ENCODE data around the gene TRPC6. TPM values are rescaled to one million over a fixed set of nuclear protein-coding genes. Genes with fewer than 3 reads are reported as not detected.
"Not testable (repeated sequence)": the region's sequence is repeated elsewhere in the genome, so short reads cannot be mapped to it uniquely, and the experiment has no call there.

Gene TRPC6
- total RNA-seq, 5 donors from 2014 or later (not counting 1 experiment from before 2014, with no cell fraction given) = not detected

GRCh38 chr11:101470881-101471520 is 112.8 kb downstream of the TRPC6 start:
- Histone ChIP-seq H3K27ac (ENCODE audit: low read length) (no peak overlapping the region), H3K27me3 (replicated peaks in 1 of 2; ENCODE audit: control insufficient read depth in 2 of 2, extremely low read depth in 1 of 2, insufficient read depth in 2 of 2, low read length in 1 of 2) (no peaks in the 10 kb centered on the region), H3K4me3 (ENCODE audit: control insufficient read depth in 1 of 2, extremely low read depth in 1 of 2, low read length in 1 of 2) (no peak overlapping the region), H3K9me3 (no peaks in the 10 kb centered on the region), H3K4me1 (ENCODE audit: control insufficient read depth in 1 of 2, extremely low read depth in 1 of 2, insufficient read depth in 2 of 2, low read length in 2 of 2) (no peaks in the 10 kb centered on the region), H3K36me3 (ENCODE audit: control insufficient read depth in 2 of 2, extremely low read depth in 1 of 2, insufficient read depth in 1 of 2, low read length in 1 of 2) (no peaks in the 10 kb centered on the region)
- ATAC-seq (replicated peaks in 1 of 4) (no peak), DNase-seq (no peak)
- CTCF ChIA-PET = no interaction called here
- 75% methylated on average over 1 of the region's 3 CpGs for WGBS (ENCODE audit: insufficient coverage)
- H3K9me3 Mint-ChIP-seq = peaks cover 0 to 4% (median 0%) of the 10 kb centered on the region in 3 donors
- no peaks in the 10 kb centered on the region for H3K36me3 Mint-ChIP-seq
- no peaks in the 10 kb centered on the region for H3K4me1 Mint-ChIP-seq
- H3K27me3 Mint-ChIP-seq = no peaks in the 10 kb centered on the region
- POLR2A ChIA-PET = no interaction called here
- no peak overlapping the region for H3K27ac Mint-ChIP-seq
- H3K4me3 Mint-ChIP-seq = no peak overlapping the region

GRCh38 chr11:101470419-101470818 is 113.4 kb downstream of the TRPC6 start:
- no peak overlapping the region for H3K4me3 ChIP-seq (ENCODE audit: control insufficient read depth in 1 of 2, extremely low read depth in 1 of 2, low read length in 1 of 2)
- Mint-ChIP-seq H3K4me3 (no peak overlapping the region), H3K27me3 (no peaks in the 10 kb centered on the region), H3K36me3 (no peaks in the 10 kb centered on the region), H3K9me3 (no peaks in the 10 kb centered on the region), H3K4me1 (no peaks in the 10 kb centered on the region), H3K27ac (no peak overlapping the region)
- no peak for ATAC-seq (replicated peaks in 1 of 4)
- no peaks in the 10 kb centered on the region for H3K27me3 ChIP-seq (replicated peaks in 1 of 2; ENCODE audit: control insufficient read depth in 2 of 2, extremely low read depth in 1 of 2, insufficient read depth in 2 of 2, low read length in 1 of 2)
- CTCF ChIA-PET = no interaction called here
- H3K36me3 ChIP-seq (ENCODE audit: control insufficient read depth in 2 of 2, extremely low read depth in 1 of 2, insufficient read depth in 1 of 2, low read length in 1 of 2) = no peaks in the 10 kb centered on the region
- H3K4me1 ChIP-seq (ENCODE audit: control insufficient read depth in 1 of 2, extremely low read depth in 1 of 2, insufficient read depth in 2 of 2, low read length in 2 of 2) = no peaks in the 10 kb centered on the region
- POLR2A ChIA-PET = no interaction called here
- no peak overlapping the region for H3K27ac ChIP-seq (ENCODE audit: low read length)
- DNase-seq = no peak
- H3K9me3 ChIP-seq = no peaks in the 10 kb centered on the region
- 50% methylated on average over 1 of the region's 2 CpGs for WGBS (ENCODE audit: insufficient coverage)

DNA sequence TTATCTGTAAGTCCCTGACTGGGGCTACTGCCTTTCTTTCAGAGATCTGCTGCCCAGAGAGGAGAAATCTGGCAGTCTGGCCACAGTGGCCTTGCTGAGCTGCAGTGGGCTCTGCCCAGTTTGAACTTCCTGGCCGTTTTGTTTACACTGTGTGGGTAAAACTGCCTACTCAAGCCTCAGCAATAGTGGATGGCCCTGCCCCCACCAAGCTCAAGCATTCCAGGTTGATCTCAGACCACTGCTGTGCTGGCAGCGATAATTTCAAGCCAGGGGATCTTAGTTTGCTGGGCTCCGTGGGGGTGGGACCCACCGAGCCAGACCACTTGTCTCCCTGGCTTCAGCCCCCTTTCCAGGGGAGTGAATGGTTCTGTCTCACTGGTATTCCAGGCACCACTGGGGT is 117.5 kb downstream of the TRPC6 start:
- Mint-ChIP-seq H3K27me3 (no peaks in the 10 kb centered on the region), H3K36me3 (no peaks in the 10 kb centered on the region), H3K9me3 (peaks cover 0 to 10% (median 8%) of the 10 kb centered on the region in 3 donors), H3K27ac (no peak overlapping the region), H3K4me1 (no peaks in the 10 kb centered on the region), H3K4me3 (no peak overlapping the region)
- 0% methylated on average over 1 of the region's 4 CpGs for WGBS (ENCODE audit: insufficient coverage)
- CTCF ChIA-PET = no interaction called here
- Histone ChIP-seq H3K27ac (ENCODE audit: low read length) (no peak overlapping the region), H3K9me3 (no peaks in the 10 kb centered on the region), H3K27me3 (replicated peaks in 1 of 2; ENCODE audit: control insufficient read depth in 2 of 2, extremely low read depth in 1 of 2, insufficient read depth in 2 of 2, low read length in 1 of 2) (no peaks in the 10 kb centered on the region), H3K36me3 (ENCODE audit: control insufficient read depth in 2 of 2, extremely low read depth in 1 of 2, insufficient read depth in 1 of 2, low read length in 1 of 2) (no peaks in the 10 kb centered on the region), H3K4me1 (ENCODE audit: control insufficient read depth in 1 of 2, extremely low read depth in 1 of 2, insufficient read depth in 2 of 2, low read length in 2 of 2) (no peaks in the 10 kb centered on the region), H3K4me3 (ENCODE audit: control insufficient read depth in 1 of 2, extremely low read depth in 1 of 2, low read length in 1 of 2) (no peak overlapping the region)
- POLR2A ChIA-PET = no interaction called here
- no peak for DNase-seq
- no peak for ATAC-seq (replicated peaks in 1 of 4)

- H3K27me3 Mint-ChIP-seq; H3K9me3 ChIP-seq; H3K36me3 ChIP-seq (ENCODE audit: control insufficient read depth in 2 of 2, extremely low read depth in 1 of 2, insufficient read depth in 1 of 2, low read length in 1 of 2); H3K4me3 Mint-ChIP-seq; POLR2A ChIA-PET; H3K27ac Mint-ChIP-seq; H3K36me3 Mint-ChIP-seq; H3K4me1 ChIP-seq (ENCODE audit: control insufficient read depth in 1 of 2, extremely low read depth in 1 of 2, insufficient read depth in 2 of 2, low read length in 2 of 2); H3K27me3 ChIP-seq (replicated peaks in 1 of 2; ENCODE audit: control insufficient read depth in 2 of 2, extremely low read depth in 1 of 2, insufficient read depth in 2 of 2, low read length in 1 of 2); H3K4me1 Mint-ChIP-seq; H3K4me3 ChIP-seq (ENCODE audit: control insufficient read depth in 1 of 2, extremely low read depth in 1 of 2, low read length in 1 of 2); DNase-seq; CTCF ChIA-PET; ATAC-seq (replicated peaks in 1 of 4); H3K27ac ChIP-seq (ENCODE audit: low read length): not testable (repeated sequence)
- peaks cover 0 to 10% (median 8%) of the 10 kb centered on the region in 3 donors for H3K9me3 Mint-ChIP-seq
Observed at GRCh38 chr11:101464388-101464787, 119.4 kb downstream of the TRPC6 start.

DNA sequence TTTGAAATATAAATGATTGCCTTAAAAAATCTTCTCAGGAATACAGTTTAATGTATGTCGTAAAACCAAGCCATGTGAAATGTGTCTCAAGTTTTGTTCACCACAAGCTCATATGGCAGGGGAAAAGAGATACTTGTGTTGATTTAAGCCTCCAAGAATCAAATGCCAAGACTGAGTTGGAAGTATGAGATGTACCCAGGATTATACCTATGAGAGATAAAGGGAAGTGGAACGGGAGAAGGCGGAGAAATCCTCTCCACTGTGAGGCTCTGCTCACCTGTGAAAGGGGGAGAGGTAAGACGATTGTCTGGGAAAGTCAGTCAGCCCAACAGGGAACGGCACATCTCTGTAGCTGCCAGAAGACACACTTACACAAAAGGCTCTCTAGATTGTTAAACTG is 124.8 kb downstream of the TRPC6 start:
- H3K9me3 Mint-ChIP-seq = peaks cover 0 to 10% (median 7%) of the 10 kb centered on the region in 3 donors
- Histone ChIP-seq H3K27ac (ENCODE audit: low read length) (no peak overlapping the region), H3K4me1 (ENCODE audit: control insufficient read depth in 1 of 2, extremely low read depth in 1 of 2, insufficient read depth in 2 of 2, low read length in 2 of 2) (no peaks in the 10 kb centered on the region), H3K27me3 (replicated peaks in 1 of 2; ENCODE audit: control insufficient read depth in 2 of 2, extremely low read depth in 1 of 2, insufficient read depth in 2 of 2, low read length in 1 of 2) (no peaks in the 10 kb centered on the region), H3K36me3 (ENCODE audit: control insufficient read depth in 2 of 2, extremely low read depth in 1 of 2, insufficient read depth in 1 of 2, low read length in 1 of 2) (no peaks in the 10 kb centered on the region), H3K4me3 (ENCODE audit: control insufficient read depth in 1 of 2, extremely low read depth in 1 of 2, low read length in 1 of 2) (no peak overlapping the region), H3K9me3 (no peaks in the 10 kb centered on the region)
- no peak for ATAC-seq (replicated peaks in 1 of 4)
- H3K27me3 Mint-ChIP-seq = no peaks in the 10 kb centered on the region
- H3K4me3 Mint-ChIP-seq = no peak overlapping the region
- no peak for DNase-seq
- ChIA-PET CTCF (no interaction called here), POLR2A (no interaction called here)
- no peaks in the 10 kb centered on the region for H3K4me1 Mint-ChIP-seq
- no peaks in the 10 kb centered on the region for H3K36me3 Mint-ChIP-seq
- WGBS (ENCODE audit: insufficient coverage) = no CpG with 5 or more reads among the region's 5 CpGs
- H3K27ac Mint-ChIP-seq = no peak overlapping the region

GRCh38 chr11:101458161-101458560 is 125.6 kb downstream of the TRPC6 start:
- no peak overlapping the region for H3K27ac Mint-ChIP-seq
- DNase-seq = no peak
- no peak for ATAC-seq (replicated peaks in 1 of 4)

DNA sequence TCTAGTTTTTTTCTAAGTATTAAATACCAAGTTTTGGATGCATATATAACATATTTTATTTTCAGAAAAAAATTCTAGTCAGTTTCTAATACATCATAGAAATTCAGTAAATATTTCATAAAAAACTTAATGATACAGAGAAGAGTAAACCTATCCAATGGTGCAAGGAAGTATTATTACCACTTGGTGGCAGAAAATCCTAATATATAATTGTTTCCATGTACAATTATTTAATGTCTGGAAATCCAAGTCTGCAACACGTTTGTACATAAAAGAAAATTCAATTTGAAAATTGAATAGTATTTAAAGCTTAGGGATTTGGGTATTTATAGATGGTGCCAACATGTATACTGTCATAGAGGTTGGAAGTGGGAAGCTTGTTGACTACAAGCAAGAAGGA is 127.0 kb downstream of the TRPC6 start:
- POLR2A ChIA-PET = no interaction called here
- Histone ChIP-seq H3K27ac (ENCODE audit: low read length) (no peak overlapping the region), H3K36me3 (ENCODE audit: control insufficient read depth in 2 of 2, extremely low read depth in 1 of 2, insufficient read depth in 1 of 2, low read length in 1 of 2) (no peaks in the 10 kb centered on the region), H3K4me3 (ENCODE audit: control insufficient read depth in 1 of 2, extremely low read depth in 1 of 2, low read length in 1 of 2) (no peak overlapping the region), H3K27me3 (replicated peaks in 1 of 2; ENCODE audit: control insufficient read depth in 2 of 2, extremely low read depth in 1 of 2, insufficient read depth in 2 of 2, low read length in 1 of 2) (no peaks in the 10 kb centered on the region), H3K4me1 (ENCODE audit: control insufficient read depth in 1 of 2, extremely low read depth in 1 of 2, insufficient read depth in 2 of 2, low read length in 2 of 2) (no peaks in the 10 kb centered on the region), H3K9me3 (no peaks in the 10 kb centered on the region)
- no peak overlapping the region for H3K27ac Mint-ChIP-seq
- DNase-seq = no peak
- H3K27me3 Mint-ChIP-seq = no peaks in the 10 kb centered on the region
- H3K36me3 Mint-ChIP-seq = no peaks in the 10 kb centered on the region
- H3K4me1 Mint-ChIP-seq = no peaks in the 10 kb centered on the region
- ATAC-seq (replicated peaks in 1 of 4) = no peak
- H3K9me3 Mint-ChIP-seq = peaks cover 0 to 2% (median 0%) of the 10 kb centered on the region in 3 donors
- WGBS (ENCODE audit: insufficient coverage) = no CpG with 5 or more reads among the region's 1 CpG
- CTCF ChIA-PET = no interaction called here
- H3K4me3 Mint-ChIP-seq = no peak overlapping the region

More at GRCh38 chr11:101458161-101458560, 125.6 kb downstream of the TRPC6 start:
- no peaks in the 10 kb centered on the region for H3K36me3 ChIP-seq (ENCODE audit: control insufficient read depth in 2 of 2, extremely low read depth in 1 of 2, insufficient read depth in 1 of 2, low read length in 1 of 2)
- Mint-ChIP-seq H3K36me3 (no peaks in the 10 kb centered on the region), H3K4me1 (no peaks in the 10 kb centered on the region), H3K27me3 (no peaks in the 10 kb centered on the region), H3K9me3 (peaks cover 0 to 6% (median 2%) of the 10 kb centered on the region in 3 donors), H3K4me3 (no peak overlapping the region)
- H3K4me3 ChIP-seq (ENCODE audit: control insufficient read depth in 1 of 2, extremely low read depth in 1 of 2, low read length in 1 of 2) = no peak overlapping the region
- H3K9me3 ChIP-seq = no peaks in the 10 kb centered on the region
- H3K27me3 ChIP-seq (replicated peaks in 1 of 2; ENCODE audit: control insufficient read depth in 2 of 2, extremely low read depth in 1 of 2, insufficient read depth in 2 of 2, low read length in 1 of 2) = no peaks in the 10 kb centered on the region
- H3K4me1 ChIP-seq (ENCODE audit: control insufficient read depth in 1 of 2, extremely low read depth in 1 of 2, insufficient read depth in 2 of 2, low read length in 2 of 2) = no peaks in the 10 kb centered on the region
- POLR2A ChIA-PET = interaction anchor here in 1 of 2 donors (0.7 kb wide), 1 partner anchor 25 kb away, joined by 3 read pairs; no protein-coding TSS in a partner anchor
- H3K27ac ChIP-seq (ENCODE audit: low read length) = no peak overlapping the region
- CTCF ChIA-PET = no interaction called here
- WGBS (ENCODE audit: insufficient coverage) = no CpG with 5 or more reads among the region's 3 CpGs
